ENCODE results near the gene RANBP9. TPM values are rescaled to one million over a fixed set of nuclear protein-coding genes. Genes with fewer than 3 reads are reported as not detected.

RANBP9 gene
- total and polyA plus RNA-seq, 9 of the 15 experiments (the other 6 are each of a cell fraction or from before 2014, with no cell fraction given), result 27.5 to 130 (median 61.5) TPM

DNA sequence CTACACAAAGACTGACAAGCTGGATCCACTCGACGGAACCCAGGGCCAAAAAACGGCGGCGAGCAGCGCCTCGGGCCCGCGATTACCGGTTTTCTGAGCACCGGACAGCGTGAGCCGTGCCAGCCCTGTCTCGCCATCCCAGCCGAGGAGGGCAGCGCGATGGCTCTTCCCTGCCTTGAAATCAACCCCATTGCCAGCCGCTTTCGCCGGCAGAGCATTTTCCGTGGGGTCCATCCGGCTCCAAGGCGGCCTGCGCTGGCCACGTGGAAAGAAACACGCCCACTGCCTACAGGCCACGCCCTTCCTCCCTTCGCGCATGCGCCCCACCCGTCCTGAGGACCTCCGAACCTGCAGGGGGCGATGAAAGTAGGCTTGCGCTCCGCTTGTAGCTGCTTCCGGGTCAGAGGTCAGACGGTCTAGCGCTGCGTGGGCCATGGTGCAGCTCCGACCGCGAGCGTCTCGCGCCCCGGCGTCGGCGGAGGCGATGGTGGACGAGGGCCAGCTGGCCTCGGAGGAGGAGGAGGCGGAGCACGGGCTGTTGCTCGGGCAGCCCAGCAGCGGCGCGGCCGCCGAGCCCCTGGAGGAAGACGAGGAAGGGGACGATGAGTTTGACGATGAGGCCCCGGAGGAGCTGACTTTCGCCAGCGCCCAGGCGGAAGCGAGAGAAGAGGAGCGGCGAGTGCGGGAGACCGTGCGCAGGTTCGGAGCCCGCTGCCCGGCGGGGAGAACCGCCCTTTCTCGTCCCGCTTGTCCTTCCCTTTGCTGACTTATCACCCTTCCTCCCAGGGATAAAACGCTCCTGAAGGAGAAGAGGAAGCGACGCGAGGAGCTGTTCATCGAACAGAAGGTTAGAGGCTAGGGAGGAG is 96.5 kb downstream of the RANBP9 start, which contains the start of gene NOL7 (continued):
- TF ChIP-seq, protein P1, sequence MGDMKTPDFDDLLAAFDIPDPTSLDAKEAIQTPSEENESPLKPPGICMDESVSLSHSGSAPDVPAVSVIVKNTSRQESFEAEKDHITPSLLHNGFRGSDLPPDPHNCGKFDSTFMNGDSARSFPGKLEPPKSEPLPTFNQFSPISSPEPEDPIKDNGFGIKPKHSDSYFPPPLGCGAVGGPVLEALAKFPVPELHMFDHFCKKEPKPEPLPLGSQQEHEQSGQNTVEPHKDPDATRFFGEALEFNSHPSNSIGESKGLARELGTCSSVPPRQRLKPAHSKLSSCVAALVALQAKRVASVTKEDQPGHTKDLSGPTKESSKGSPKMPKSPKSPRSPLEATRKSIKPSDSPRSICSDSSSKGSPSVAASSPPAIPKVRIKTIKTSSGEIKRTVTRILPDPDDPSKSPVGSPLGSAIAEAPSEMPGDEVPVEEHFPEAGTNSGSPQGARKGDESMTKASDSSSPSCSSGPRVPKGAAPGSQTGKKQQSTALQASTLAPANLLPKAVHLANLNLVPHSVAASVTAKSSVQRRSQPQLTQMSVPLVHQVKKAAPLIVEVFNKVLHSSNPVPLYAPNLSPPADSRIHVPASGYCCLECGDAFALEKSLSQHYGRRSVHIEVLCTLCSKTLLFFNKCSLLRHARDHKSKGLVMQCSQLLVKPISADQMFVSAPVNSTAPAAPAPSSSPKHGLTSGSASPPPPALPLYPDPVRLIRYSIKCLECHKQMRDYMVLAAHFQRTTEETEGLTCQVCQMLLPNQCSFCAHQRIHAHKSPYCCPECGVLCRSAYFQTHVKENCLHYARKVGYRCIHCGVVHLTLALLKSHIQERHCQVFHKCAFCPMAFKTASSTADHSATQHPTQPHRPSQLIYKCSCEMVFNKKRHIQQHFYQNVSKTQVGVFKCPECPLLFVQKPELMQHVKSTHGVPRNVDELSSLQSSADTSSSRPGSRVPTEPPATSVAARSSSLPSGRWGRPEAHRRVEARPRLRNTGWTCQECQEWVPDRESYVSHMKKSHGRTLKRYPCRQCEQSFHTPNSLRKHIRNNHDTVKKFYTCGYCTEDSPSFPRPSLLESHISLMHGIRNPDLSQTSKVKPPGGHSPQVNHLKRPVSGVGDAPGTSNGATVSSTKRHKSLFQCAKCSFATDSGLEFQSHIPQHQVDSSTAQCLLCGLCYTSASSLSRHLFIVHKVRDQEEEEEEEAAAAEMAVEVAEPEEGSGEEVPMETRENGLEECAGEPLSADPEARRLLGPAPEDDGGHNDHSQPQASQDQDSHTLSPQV (IDR thresholded peaks at IDR 0.05), result 0 out of 2 replicates have a peak, but pooled peaks have one; percentile 11
- TF ChIP-seq, protein P2, sequence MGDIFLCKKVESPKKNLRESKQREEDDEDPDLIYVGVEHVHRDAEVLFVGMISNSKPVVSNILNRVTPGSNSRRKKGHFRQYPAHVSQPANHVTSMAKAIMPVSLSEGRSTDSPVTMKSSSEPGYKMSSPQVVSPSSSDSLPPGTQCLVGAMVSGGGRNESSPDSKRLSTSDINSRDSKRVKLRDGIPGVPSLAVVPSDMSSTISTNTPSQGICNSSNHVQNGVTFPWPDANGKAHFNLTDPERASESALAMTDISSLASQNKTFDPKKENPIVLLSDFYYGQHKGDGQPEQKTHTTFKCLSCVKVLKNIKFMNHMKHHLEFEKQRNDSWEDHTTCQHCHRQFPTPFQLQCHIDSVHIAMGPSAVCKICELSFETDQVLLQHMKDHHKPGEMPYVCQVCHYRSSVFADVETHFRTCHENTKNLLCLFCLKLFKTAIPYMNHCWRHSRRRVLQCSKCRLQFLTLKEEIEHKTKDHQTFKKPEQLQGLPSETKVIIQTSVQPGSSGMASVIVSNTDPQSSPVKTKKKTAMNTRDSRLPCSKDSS (IDR thresholded peaks at IDR 0.05; ENCODE audit: low read depth, partially characterized antibody), result no peak
- TF ChIP-seq KAT8 (IDR thresholded peaks at IDR 0.05; ENCODE audit: low read depth), result no peak
- TF ChIP-seq ZFX (CRISPR knock-in tag; IDR thresholded peaks at IDR 0.05), result peak; percentile 99
- TF ChIP-seq U2AF1 (optimal IDR thresholded peaks at IDR 0.05; ENCODE audit: low read depth, low read length), result peak; percentile 91
- TF ChIP-seq, protein P3, sequence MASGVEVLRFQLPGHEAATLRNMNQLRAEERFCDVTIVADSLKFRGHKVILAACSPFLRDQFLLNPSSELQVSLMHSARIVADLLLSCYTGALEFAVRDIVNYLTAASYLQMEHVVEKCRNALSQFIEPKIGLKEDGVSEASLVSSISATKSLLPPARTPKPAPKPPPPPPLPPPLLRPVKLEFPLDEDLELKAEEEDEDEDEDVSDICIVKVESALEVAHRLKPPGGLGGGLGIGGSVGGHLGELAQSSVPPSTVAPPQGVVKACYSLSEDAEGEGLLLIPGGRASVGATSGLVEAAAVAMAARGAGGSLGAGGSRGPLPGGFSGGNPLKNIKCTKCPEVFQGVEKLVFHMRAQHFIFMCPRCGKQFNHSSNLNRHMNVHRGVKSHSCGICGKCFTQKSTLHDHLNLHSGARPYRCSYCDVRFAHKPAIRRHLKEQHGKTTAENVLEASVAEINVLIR (CRISPR knock-in tag; IDR thresholded peaks at IDR 0.05), result 0 out of 2 replicates have a peak, but pooled peaks have one; percentile 10
- TF ChIP-seq, protein P4, sequence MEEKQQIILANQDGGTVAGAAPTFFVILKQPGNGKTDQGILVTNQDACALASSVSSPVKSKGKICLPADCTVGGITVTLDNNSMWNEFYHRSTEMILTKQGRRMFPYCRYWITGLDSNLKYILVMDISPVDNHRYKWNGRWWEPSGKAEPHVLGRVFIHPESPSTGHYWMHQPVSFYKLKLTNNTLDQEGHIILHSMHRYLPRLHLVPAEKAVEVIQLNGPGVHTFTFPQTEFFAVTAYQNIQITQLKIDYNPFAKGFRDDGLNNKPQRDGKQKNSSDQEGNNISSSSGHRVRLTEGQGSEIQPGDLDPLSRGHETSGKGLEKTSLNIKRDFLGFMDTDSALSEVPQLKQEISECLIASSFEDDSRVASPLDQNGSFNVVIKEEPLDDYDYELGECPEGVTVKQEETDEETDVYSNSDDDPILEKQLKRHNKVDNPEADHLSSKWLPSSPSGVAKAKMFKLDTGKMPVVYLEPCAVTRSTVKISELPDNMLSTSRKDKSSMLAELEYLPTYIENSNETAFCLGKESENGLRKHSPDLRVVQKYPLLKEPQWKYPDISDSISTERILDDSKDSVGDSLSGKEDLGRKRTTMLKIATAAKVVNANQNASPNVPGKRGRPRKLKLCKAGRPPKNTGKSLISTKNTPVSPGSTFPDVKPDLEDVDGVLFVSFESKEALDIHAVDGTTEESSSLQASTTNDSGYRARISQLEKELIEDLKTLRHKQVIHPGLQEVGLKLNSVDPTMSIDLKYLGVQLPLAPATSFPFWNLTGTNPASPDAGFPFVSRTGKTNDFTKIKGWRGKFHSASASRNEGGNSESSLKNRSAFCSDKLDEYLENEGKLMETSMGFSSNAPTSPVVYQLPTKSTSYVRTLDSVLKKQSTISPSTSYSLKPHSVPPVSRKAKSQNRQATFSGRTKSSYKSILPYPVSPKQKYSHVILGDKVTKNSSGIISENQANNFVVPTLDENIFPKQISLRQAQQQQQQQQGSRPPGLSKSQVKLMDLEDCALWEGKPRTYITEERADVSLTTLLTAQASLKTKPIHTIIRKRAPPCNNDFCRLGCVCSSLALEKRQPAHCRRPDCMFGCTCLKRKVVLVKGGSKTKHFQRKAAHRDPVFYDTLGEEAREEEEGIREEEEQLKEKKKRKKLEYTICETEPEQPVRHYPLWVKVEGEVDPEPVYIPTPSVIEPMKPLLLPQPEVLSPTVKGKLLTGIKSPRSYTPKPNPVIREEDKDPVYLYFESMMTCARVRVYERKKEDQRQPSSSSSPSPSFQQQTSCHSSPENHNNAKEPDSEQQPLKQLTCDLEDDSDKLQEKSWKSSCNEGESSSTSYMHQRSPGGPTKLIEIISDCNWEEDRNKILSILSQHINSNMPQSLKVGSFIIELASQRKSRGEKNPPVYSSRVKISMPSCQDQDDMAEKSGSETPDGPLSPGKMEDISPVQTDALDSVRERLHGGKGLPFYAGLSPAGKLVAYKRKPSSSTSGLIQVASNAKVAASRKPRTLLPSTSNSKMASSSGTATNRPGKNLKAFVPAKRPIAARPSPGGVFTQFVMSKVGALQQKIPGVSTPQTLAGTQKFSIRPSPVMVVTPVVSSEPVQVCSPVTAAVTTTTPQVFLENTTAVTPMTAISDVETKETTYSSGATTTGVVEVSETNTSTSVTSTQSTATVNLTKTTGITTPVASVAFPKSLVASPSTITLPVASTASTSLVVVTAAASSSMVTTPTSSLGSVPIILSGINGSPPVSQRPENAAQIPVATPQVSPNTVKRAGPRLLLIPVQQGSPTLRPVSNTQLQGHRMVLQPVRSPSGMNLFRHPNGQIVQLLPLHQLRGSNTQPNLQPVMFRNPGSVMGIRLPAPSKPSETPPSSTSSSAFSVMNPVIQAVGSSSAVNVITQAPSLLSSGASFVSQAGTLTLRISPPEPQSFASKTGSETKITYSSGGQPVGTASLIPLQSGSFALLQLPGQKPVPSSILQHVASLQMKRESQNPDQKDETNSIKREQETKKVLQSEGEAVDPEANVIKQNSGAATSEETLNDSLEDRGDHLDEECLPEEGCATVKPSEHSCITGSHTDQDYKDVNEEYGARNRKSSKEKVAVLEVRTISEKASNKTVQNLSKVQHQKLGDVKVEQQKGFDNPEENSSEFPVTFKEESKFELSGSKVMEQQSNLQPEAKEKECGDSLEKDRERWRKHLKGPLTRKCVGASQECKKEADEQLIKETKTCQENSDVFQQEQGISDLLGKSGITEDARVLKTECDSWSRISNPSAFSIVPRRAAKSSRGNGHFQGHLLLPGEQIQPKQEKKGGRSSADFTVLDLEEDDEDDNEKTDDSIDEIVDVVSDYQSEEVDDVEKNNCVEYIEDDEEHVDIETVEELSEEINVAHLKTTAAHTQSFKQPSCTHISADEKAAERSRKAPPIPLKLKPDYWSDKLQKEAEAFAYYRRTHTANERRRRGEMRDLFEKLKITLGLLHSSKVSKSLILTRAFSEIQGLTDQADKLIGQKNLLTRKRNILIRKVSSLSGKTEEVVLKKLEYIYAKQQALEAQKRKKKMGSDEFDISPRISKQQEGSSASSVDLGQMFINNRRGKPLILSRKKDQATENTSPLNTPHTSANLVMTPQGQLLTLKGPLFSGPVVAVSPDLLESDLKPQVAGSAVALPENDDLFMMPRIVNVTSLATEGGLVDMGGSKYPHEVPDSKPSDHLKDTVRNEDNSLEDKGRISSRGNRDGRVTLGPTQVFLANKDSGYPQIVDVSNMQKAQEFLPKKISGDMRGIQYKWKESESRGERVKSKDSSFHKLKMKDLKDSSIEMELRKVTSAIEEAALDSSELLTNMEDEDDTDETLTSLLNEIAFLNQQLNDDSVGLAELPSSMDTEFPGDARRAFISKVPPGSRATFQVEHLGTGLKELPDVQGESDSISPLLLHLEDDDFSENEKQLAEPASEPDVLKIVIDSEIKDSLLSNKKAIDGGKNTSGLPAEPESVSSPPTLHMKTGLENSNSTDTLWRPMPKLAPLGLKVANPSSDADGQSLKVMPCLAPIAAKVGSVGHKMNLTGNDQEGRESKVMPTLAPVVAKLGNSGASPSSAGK (IDR thresholded peaks at IDR 0.05), result peak; percentile 96

Data from K562 (cell line).